Mucosa of rectum (tissue), 2 donors: ENCODE results near the gene PSMB1.

Experiments used
- H3K27ac ChIP-seq, 2 donors: one replicate each; pipeline ENCODE4 v1.7.0; 2013; ENCODE audit warnings: inconsistent platforms in 2 of 2, low read depth in 2 of 2, low read length in 2 of 2
- H3K27me3 ChIP-seq, 2 donors: one replicate each; pipeline ENCODE4 v1.7.0; 2013; ENCODE audit warnings: low read length in 2 of 2; ENCODE audit not compliant: control insufficient read depth in 2 of 2, insufficient read depth in 2 of 2
- H3K36me3 ChIP-seq, 2 donors: one replicate each; pipeline ENCODE4 v1.7.0; 2013; ENCODE audit warnings: low read length in 2 of 2; ENCODE audit not compliant: control insufficient read depth in 2 of 2, insufficient read depth in 2 of 2
- H3K4me1 ChIP-seq, 2 donors: one replicate each; pipeline ENCODE4 v1.7.0; 2013; ENCODE audit warnings: low read length in 2 of 2, mild to moderate bottlenecking in 1 of 2; ENCODE audit not compliant: control insufficient read depth in 2 of 2, insufficient read depth in 2 of 2
- H3K4me3 ChIP-seq, 2 donors: one replicate each; pipeline ENCODE4 v1.7.0; 2013; ENCODE audit warnings: low read length in 2 of 2
- H3K9ac ChIP-seq, 2 donors: one replicate each; pipeline ENCODE4 v1.7.0; 2013; ENCODE audit warnings: low read length in 2 of 2, low read depth in 1 of 2, mild to moderate bottlenecking in 1 of 2
- H3K9me3 ChIP-seq, 2 donors: one replicate each; pipeline ENCODE4 v1.7.0; 2013; ENCODE audit warnings: low read length in 2 of 2; ENCODE audit not compliant: control insufficient read depth in 2 of 2
- donor health status: healthy.
- donor health status: Normal muscosa, but diverticular disease.

The PSMB1 gene

GRCh38 chr6:170487707-170488329 lies 65.3 kb downstream of the PSMB1 start:
- H3K4me3 ChIP-seq = no peak overlapping the region
- no peak overlapping the region for H3K27ac ChIP-seq
- H3K27me3 ChIP-seq = no peaks in the 10 kb centered on the region
- no peaks in the 10 kb centered on the region for H3K36me3 ChIP-seq
- H3K4me1 ChIP-seq = no peaks in the 10 kb centered on the region
- H3K9me3 ChIP-seq = no peaks in the 10 kb centered on the region
- H3K9ac ChIP-seq = no peak overlapping the region

- H3K4me3 ChIP-seq = no peak overlapping the region
- no peaks in the 10 kb centered on the region for H3K4me1 ChIP-seq
- peaks cover 0 to 2% of the 10 kb centered on the region in 2 donors for H3K27me3 ChIP-seq
- no peak overlapping the region for H3K27ac ChIP-seq
- no peaks in the 10 kb centered on the region for H3K9me3 ChIP-seq
- H3K36me3 ChIP-seq = no peaks in the 10 kb centered on the region
- no peak overlapping the region for H3K9ac ChIP-seq
Observed at GRCh38 chr6:170485159-170485558, 67.9 kb downstream of the PSMB1 start.
